ENCODE data around the gene PSMD1.

Gene PSMD1

GRCh38 chr2:231041061-231041689 lies 15.5 kb upstream of the PSMD1 start:
- Mint-ChIP-seq H3K4me1 (peaks cover 7% of the 10 kb centered on the region), H3K4me3 (no peak overlapping the region), H3K27me3 (ENCODE audit: low read depth, poor library complexity) (peaks cover 57% of the 10 kb centered on the region), H3K9me3 (peaks cover 3% of the 10 kb centered on the region), H3K36me3 (ENCODE audit: low read depth) (no peaks in the 10 kb centered on the region), H3K27ac (no peak overlapping the region)
- no peak for DNase-seq
- no peak for TF ChIP-seq CTCF (IDR thresholded peaks at IDR 0.05)

- TF ChIP-seq CTCF (IDR thresholded peaks at IDR 0.05) = no peak
- H3K36me3 Mint-ChIP-seq (ENCODE audit: low read depth) = no peaks in the 10 kb centered on the region
- H3K4me1 Mint-ChIP-seq = peaks cover 1% of the 10 kb centered on the region
- peaks cover 42% of the 10 kb centered on the region for H3K27me3 Mint-ChIP-seq (ENCODE audit: low read depth, poor library complexity)
- H3K9me3 Mint-ChIP-seq = peaks cover 3% of the 10 kb centered on the region
- H3K27ac Mint-ChIP-seq = no peak overlapping the region
- H3K4me3 Mint-ChIP-seq = no peak overlapping the region
- no peak for DNase-seq
Observed at GRCh38 chr2:231043796-231044195, 12.9 kb upstream of the PSMD1 start.

GRCh38 chr2:231046916-231047273 lies 9.8 kb upstream of the PSMD1 start:
- Mint-ChIP-seq H3K4me1 (peaks cover 5% of the 10 kb centered on the region), H3K9me3 (no peaks in the 10 kb centered on the region), H3K27me3 (ENCODE audit: low read depth, poor library complexity) (peaks cover 30% of the 10 kb centered on the region), H3K27ac (no peak overlapping the region), H3K36me3 (ENCODE audit: low read depth) (no peaks in the 10 kb centered on the region), H3K4me3 (no peak overlapping the region)
- TF ChIP-seq CTCF (IDR thresholded peaks at IDR 0.05) = no peak
- DNase-seq = no peak

- H3K27me3 Mint-ChIP-seq (ENCODE audit: low read depth, poor library complexity) = peaks cover 30% of the 10 kb centered on the region
- peaks cover 8% of the 10 kb centered on the region for H3K4me1 Mint-ChIP-seq
- no peak overlapping the region for H3K27ac Mint-ChIP-seq
- no peak overlapping the region for H3K4me3 Mint-ChIP-seq
- DNase-seq = no peak
- TF ChIP-seq CTCF (IDR thresholded peaks at IDR 0.05) = no peak
- no peaks in the 10 kb centered on the region for H3K9me3 Mint-ChIP-seq
- H3K36me3 Mint-ChIP-seq (ENCODE audit: low read depth) = no peaks in the 10 kb centered on the region
Observed at GRCh38 chr2:231047274-231047922, 9.3 kb upstream of the PSMD1 start.

GRCh38 chr2:231047923-231048915 lies 8.4 kb upstream of the PSMD1 start:
- Mint-ChIP-seq H3K4me3 (no peak overlapping the region), H3K27ac (no peak overlapping the region)

More at GRCh38 chr2:231047923-231048915, 8.4 kb upstream of the PSMD1 start:
- Mint-ChIP-seq H3K9me3 (no peaks in the 10 kb centered on the region), H3K27me3 (ENCODE audit: low read depth, poor library complexity) (peaks cover 31% of the 10 kb centered on the region), H3K4me1 (peaks cover 15% of the 10 kb centered on the region), H3K36me3 (ENCODE audit: low read depth) (no peaks in the 10 kb centered on the region)
- no peak for DNase-seq
- TF ChIP-seq CTCF (IDR thresholded peaks at IDR 0.05) = no peak

Data from nephron progenitor cell (in vitro differentiated cells).